ENCODE data around the gene ITIH5.

Gene ITIH5

DNA sequence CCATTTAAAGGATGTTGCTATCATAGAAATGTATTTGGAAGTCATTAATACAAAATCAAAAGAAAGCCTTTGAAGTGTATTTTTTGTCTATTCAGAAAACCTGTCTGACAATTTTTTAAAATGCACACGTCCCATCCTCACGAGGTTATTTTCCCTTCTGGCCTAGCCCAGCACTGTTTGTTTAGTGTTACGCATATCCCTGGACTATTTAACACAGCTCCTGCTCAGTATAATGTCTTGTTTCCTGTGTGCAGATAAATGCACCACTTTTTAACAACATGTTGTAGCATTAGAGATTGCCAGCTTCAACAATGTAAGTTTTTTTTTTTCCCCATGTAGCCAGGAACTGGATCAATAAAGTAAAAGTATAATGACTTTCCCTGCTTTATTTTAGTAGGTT lies 153.3 kb downstream of the ITIH5 start:
- no peak for DNase-seq

DNA sequence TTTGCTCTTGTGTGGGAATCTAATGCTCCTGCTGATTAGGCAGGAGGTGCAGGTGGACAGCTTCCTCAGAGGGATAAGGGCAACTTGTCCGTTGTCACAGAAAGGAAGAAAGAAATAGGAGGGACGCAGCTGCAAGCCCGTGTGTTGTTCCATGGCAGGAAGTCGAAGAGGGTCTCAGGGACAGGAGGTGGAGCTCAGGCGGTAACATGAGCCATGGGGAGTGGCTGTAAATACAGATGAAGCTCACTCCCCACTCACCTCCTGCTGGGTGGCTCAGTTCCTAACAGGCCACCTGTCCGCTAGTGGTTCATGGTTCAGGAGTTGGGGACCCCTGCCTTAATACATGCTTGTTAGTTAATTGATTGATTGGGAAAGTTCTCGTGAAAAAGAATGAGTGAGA lies 154.3 kb downstream of the ITIH5 start:
- no peak for DNase-seq

DNA sequence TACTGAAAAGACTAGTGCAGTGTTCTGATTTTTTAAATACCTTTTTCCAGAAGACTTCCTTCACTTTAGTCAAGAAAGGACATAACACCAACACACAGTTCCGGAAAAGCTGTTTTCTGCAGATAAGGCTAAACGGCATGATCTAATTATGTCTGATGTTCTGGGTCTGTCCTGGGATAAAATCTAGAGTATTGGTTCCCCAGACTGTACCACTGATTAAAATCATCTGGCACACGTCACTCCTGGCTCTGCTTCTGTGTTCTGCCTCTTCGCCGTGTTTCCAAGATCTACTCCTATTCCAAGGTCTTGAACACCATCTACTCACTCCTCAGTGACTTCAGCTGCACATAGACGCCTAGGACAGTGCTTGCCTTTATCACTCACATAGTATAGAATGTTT lies 155.2 kb downstream of the ITIH5 start:
- no peak for DNase-seq

Measured in NCI-H1436 treated with DMSO at 0.1 percent for 48 hours (cell line).